Measurements from ENCODE around the gene NUTM1. TPM values are rescaled to one million over a fixed set of nuclear protein-coding genes. Genes with fewer than 3 reads are reported as not detected.

The NUTM1 gene
- total RNA-seq, 1 experiment from 2014 or later, result 0.26 TPM

GRCh38 chr15:34361278-34361677 lies 18.2 kb downstream of the NUTM1 start:
- Histone ChIP-seq H2AFZ (ENCODE audit: low read length) (no peak overlapping the region), H2BK20ac (ENCODE audit: low read depth, low read length, poor library complexity, severe bottlenecking) (no peak overlapping the region), H2BK12ac (ENCODE audit: insufficient read length, low read depth, low read length) (no peak overlapping the region), H3K23me2 (ENCODE audit: insufficient read length, low read depth, low read length, poor library complexity, severe bottlenecking) (peaks cover 4% of the 10 kb centered on the region), H3K14ac (ENCODE audit: insufficient read depth, low read length) (no peak overlapping the region), H3T11ph (ENCODE audit: low read length) (no peak overlapping the region), H3K4me1 (ENCODE audit: insufficient read depth, low read length) (peaks cover 6% of the 10 kb centered on the region; the same call in 1 of the 2 replicates), H3K4me2 (ENCODE audit: insufficient read depth, insufficient read length, low read length) (no peak overlapping the region), H3K18ac (ENCODE audit: insufficient read length, low read depth, low read length) (no peak overlapping the region), H2BK5ac (ENCODE audit: insufficient read length, low read length) (no peak overlapping the region), H3K79me2 (ENCODE audit: insufficient read depth, low read length) (peaks cover 6% of the 10 kb centered on the region; the same call in 1 of the 2 replicates), H2AK5ac (ENCODE audit: insufficient read length, low read length) (no peak overlapping the region), H3K56ac (ENCODE audit: insufficient read length, low read depth, low read length) (no peak overlapping the region), H3K27me3 (ENCODE audit: insufficient read depth, low read length) (no peaks in the 10 kb centered on the region), H3K4ac (ENCODE audit: low read depth, low read length) (no peak overlapping the region), H4K91ac (ENCODE audit: insufficient read length, low read depth, low read length) (no peak overlapping the region), H4K8ac (replicated peaks; ENCODE audit: insufficient read length, low read depth, low read length) (no peak overlapping the region), H3K23ac (ENCODE audit: insufficient read length, low read depth, low read length) (no peak overlapping the region), H3K79me1 (ENCODE audit: insufficient read depth, low read depth, low read length, poor library complexity, severe bottlenecking) (peaks cover 9% of the 10 kb centered on the region), H3K9ac (ENCODE audit: extremely low read depth, insufficient read length, low read length) (no peak overlapping the region), H2BK120ac (ENCODE audit: low read depth, low read length, poor library complexity, severe bottlenecking) (no peak overlapping the region), H2BK15ac (ENCODE audit: low read depth, low read length) (no peak overlapping the region), H4K5ac (ENCODE audit: insufficient read length, low read depth, low read length) (no peak overlapping the region), H4K20me1 (ENCODE audit: control insufficient read depth, insufficient read depth, insufficient read length) (no peaks in the 10 kb centered on the region), H3K27ac (ENCODE audit: insufficient read length, low read depth, low read length) (no peak overlapping the region), H3K9me3 (ENCODE audit: control insufficient read depth, low read depth, low read length) (no peaks in the 10 kb centered on the region)
- Mint-ChIP-seq H3K9me3 (no peaks in the 10 kb centered on the region), H3K4me3 (no peak overlapping the region), H3K36me3 (ENCODE audit: insufficient read depth in 1 of 3, low read depth in 3 of 3) (peaks cover 32 to 67% (median 65%) of the 10 kb centered on the region in 3 experiments; a peak in 6 of 7 replicates), H3K27ac (no peak overlapping the region; a peak in 1 of 7 replicates), H3K27me3 (ENCODE audit: low read depth) (no peaks in the 10 kb centered on the region; the same call in 1 of the 2 replicates), H3K4me1 (peaks cover 18 to 23% of the 10 kb centered on the region in 2 experiments)
- WGBS (ENCODE audit: extremely low coverage, insufficient read length, low lambda C conversion rate), result no CpG with 5 or more reads among the region's 7 CpGs
- no peak for TF ChIP-seq CTCF (conservative IDR thresholded peaks at IDR 0.05)
- DNase-seq, result no peak

Data from H9 (cell line).